H9 (cell line): ENCODE results near the gene NADSYN1. TPM values are rescaled to one million over a fixed set of nuclear protein-coding genes. Genes with fewer than 3 reads are reported as not detected.

Source experiments
- DNase-seq: peaks from one replicate; pipeline ENCODE4 v3.0.0-alpha.2; 2017
- H2AFZ ChIP-seq: one replicate; pipeline ENCODE4 v1.6.1; 2013; ENCODE audit warnings: mild to moderate bottlenecking, low read length, control low read depth, moderate library complexity
- H2AK5ac ChIP-seq: 2 replicates; pipeline ENCODE4 v1.6.1; 2013; ENCODE audit warnings: low read length, control low read depth, mixed read lengths; ENCODE audit not compliant: insufficient read length
- H2BK120ac ChIP-seq: one replicate; pipeline ENCODE4 v1.6.1; 2013; ENCODE audit warnings: low read depth, mild to moderate bottlenecking, low read length, control low read depth, inconsistent platforms; ENCODE audit not compliant: poor library complexity, severe bottlenecking
- H2BK12ac ChIP-seq: 2 replicates; pipeline ENCODE4 v1.6.1; 2013; ENCODE audit warnings: low read length, control low read depth, mixed read lengths, low read depth; ENCODE audit not compliant: insufficient read length
- H2BK15ac ChIP-seq: 2 replicates; pipeline ENCODE4 v1.6.1; 2013; ENCODE audit warnings: low read depth, low read length, control low read depth
- H2BK20ac ChIP-seq: one replicate; pipeline ENCODE4 v1.6.1; 2013; ENCODE audit warnings: low read depth, mild to moderate bottlenecking, low read length, control low read depth, inconsistent platforms; ENCODE audit not compliant: poor library complexity, severe bottlenecking
- H2BK5ac ChIP-seq: 2 replicates; pipeline ENCODE4 v1.6.1; 2013; ENCODE audit warnings: low read length, control low read depth, mixed read lengths; ENCODE audit not compliant: insufficient read length
- H3K14ac ChIP-seq: 2 replicates; pipeline ENCODE4 v1.6.1; 2013; ENCODE audit warnings: low read length, control low read depth; ENCODE audit not compliant: insufficient read depth
- H3K18ac ChIP-seq: 2 replicates; pipeline ENCODE4 v1.6.1; 2013; ENCODE audit warnings: low read depth, mild to moderate bottlenecking, mixed read lengths, low read length, control low read depth; ENCODE audit not compliant: insufficient read length
- H3K23ac ChIP-seq: 2 replicates; pipeline ENCODE4 v1.6.1; 2013; ENCODE audit warnings: low read length, control low read depth, mixed read lengths, low read depth; ENCODE audit not compliant: insufficient read length
- H3K23me2 ChIP-seq: 2 replicates; pipeline ENCODE4 v1.6.1; 2013; ENCODE audit warnings: low read depth, mild to moderate bottlenecking, mixed read lengths, low read length, control low read depth; ENCODE audit not compliant: insufficient read length, poor library complexity, severe bottlenecking
- H3K27ac ChIP-seq: 2 replicates; pipeline ENCODE4 v1.5.1; 2013; ENCODE audit warnings: low read length, control low read depth, mixed read lengths, low read depth; ENCODE audit not compliant: insufficient read length
- H3K27me3 ChIP-seq: 2 replicates; pipeline ENCODE4 v1.6.1; 2013; ENCODE audit warnings: low read length, control low read depth, inconsistent platforms; ENCODE audit not compliant: insufficient read depth
- H3K4ac ChIP-seq: 2 replicates; pipeline ENCODE4 v1.6.1; 2013; ENCODE audit warnings: low read depth, mild to moderate bottlenecking, control low read depth, inconsistent platforms, low read length, moderate library complexity
- H3K4me1 ChIP-seq: 2 replicates; pipeline ENCODE4 v1.6.1; 2013; ENCODE audit warnings: low read length, control low read depth, inconsistent platforms; ENCODE audit not compliant: insufficient read depth
- H3K4me2 ChIP-seq: 2 replicates; pipeline ENCODE4 v1.6.1; 2013; ENCODE audit warnings: low read length, control low read depth, mixed read lengths; ENCODE audit not compliant: insufficient read length, insufficient read depth
- H3K56ac ChIP-seq: 2 replicates; pipeline ENCODE4 v1.6.1; 2013; ENCODE audit warnings: low read depth, mild to moderate bottlenecking, mixed read lengths, low read length, control low read depth; ENCODE audit not compliant: insufficient read length
- H3K79me1 ChIP-seq: 2 replicates; pipeline ENCODE4 v1.6.1; 2013; ENCODE audit warnings: low read depth, mild to moderate bottlenecking, moderate library complexity, low read length, control low read depth, inconsistent platforms; ENCODE audit not compliant: insufficient read depth, poor library complexity, severe bottlenecking
- H3K79me2 ChIP-seq: 2 replicates; pipeline ENCODE4 v1.6.1; 2013; ENCODE audit warnings: low read length, control low read depth, inconsistent platforms; ENCODE audit not compliant: insufficient read depth
- H3K9ac ChIP-seq: 2 replicates; pipeline ENCODE4 v1.6.1; 2013; ENCODE audit warnings: low read length, control low read depth, mixed read lengths; ENCODE audit not compliant: insufficient read length; ENCODE audit errors: extremely low read depth
- H3K9me3 ChIP-seq: one replicate; pipeline ENCODE4 v1.6.1; 2013; ENCODE audit warnings: low read depth, low read length, inconsistent platforms; ENCODE audit not compliant: control insufficient read depth
- H3T11ph ChIP-seq: one replicate; pipeline ENCODE4 v1.6.1; 2013; ENCODE audit warnings: mild to moderate bottlenecking, low read length, control low read depth, inconsistent platforms
- H4K20me1 ChIP-seq: one replicate; pipeline ENCODE4 v1.6.1; 2013; ENCODE audit not compliant: control insufficient read depth, insufficient read length, insufficient read depth
- H4K5ac ChIP-seq: 2 replicates; pipeline ENCODE4 v1.6.1; 2013; ENCODE audit warnings: low read depth, mild to moderate bottlenecking, mixed read lengths, low read length, control low read depth; ENCODE audit not compliant: insufficient read length
- H4K8ac ChIP-seq: replicated peaks from 2 replicates; pipeline ENCODE4 v1.6.1; 2013; ENCODE audit warnings: low read length, control low read depth, mixed read lengths, low read depth; ENCODE audit not compliant: insufficient read length
- H4K91ac ChIP-seq: 2 replicates; pipeline ENCODE4 v1.6.1; 2013; ENCODE audit warnings: low read depth, mild to moderate bottlenecking, moderate library complexity, mixed read lengths, low read length, control low read depth; ENCODE audit not compliant: insufficient read length
- H3K27ac Mint-ChIP-seq, 3 experiments: 2 replicates in 2 of 3; 3 replicates in 1 of 3; pipeline ENCODE4 v1.8.0; 2020 to 2021; ENCODE audit warnings: mixed read lengths in 3 of 3, mild to moderate bottlenecking in 1 of 3, moderate library complexity in 1 of 3
- H3K27me3 Mint-ChIP-seq: 2 replicates; pipeline ENCODE4 v1.8.0; 2021; ENCODE audit warnings: low read depth, mild to moderate bottlenecking, moderate library complexity, mixed read lengths
- H3K36me3 Mint-ChIP-seq, 3 experiments: 2 replicates in 2 of 3; 3 replicates in 1 of 3; pipeline ENCODE4 v1.8.0; 2020 to 2021; ENCODE audit warnings: low read depth in 3 of 3, mixed read lengths in 3 of 3; ENCODE audit not compliant: insufficient read depth in 1 of 3
- H3K4me1 Mint-ChIP-seq, 2 experiments: 2 replicates each; pipeline ENCODE4 v1.8.0; 2020; ENCODE audit warnings: mixed read lengths in 2 of 2
- H3K4me3 Mint-ChIP-seq, 2 experiments: 2 replicates in 1 of 2; 3 replicates in 1 of 2; pipeline ENCODE4 v1.8.0; 2020 to 2021; ENCODE audit warnings: mild to moderate bottlenecking in 2 of 2, mixed read lengths in 2 of 2, moderate library complexity in 1 of 2
- H3K9me3 Mint-ChIP-seq, 2 experiments: 2 replicates in 1 of 2; 3 replicates in 1 of 2; pipeline ENCODE4 v1.8.0; 2020; ENCODE audit warnings: mild to moderate bottlenecking in 2 of 2, mixed read lengths in 2 of 2, moderate library complexity in 1 of 2
- CTCF ChIP-seq: fragments of 200-600 bp; sonication (generic); conservative IDR thresholded peaks from 3 replicates; pipeline ENCODE4 v1.8.0; 2021; ENCODE audit warnings: antibody characterized with exemption, mild to moderate bottlenecking
- WGBS: extraction: QIAGEN DNeasy Blood & Tissue Kit; methylation state at CpG from one replicate; pipeline ENCODE4 v1.1.7; 2013; ENCODE audit warnings: missing lambda C conversion rate, low lambda C conversion rate, mixed read lengths; ENCODE audit not compliant: insufficient read length; ENCODE audit errors: extremely low coverage; 5-methylcytosine and 5-hydroxymethylcytosine counted together
- total RNA-seq: library from RNA; stranded (reverse); gene quantifications from 2 replicates; pipeline ENCODE4 v1.2.1, GENCODE V29; 2021

The NADSYN1 gene
- total RNA-seq, 1 experiment from 2014 or later, result 44.2 TPM

GRCh38 chr11:71438650-71439049, 14.4 kb upstream of the NADSYN1 start:
- no peaks in the 10 kb centered on the region for H3K79me1 ChIP-seq
- no peak overlapping the region for H2BK12ac ChIP-seq
- H3K4me3 Mint-ChIP-seq, result no peak overlapping the region
- H3K18ac ChIP-seq, result no peak overlapping the region
- H3K4me2 ChIP-seq, result no peak overlapping the region
- no peak overlapping the region for H2BK15ac ChIP-seq
- no peaks in the 10 kb centered on the region for H3K23me2 ChIP-seq
- H2BK5ac ChIP-seq, result no peak overlapping the region
- no peaks in the 10 kb centered on the region for H3K27me3 ChIP-seq
- H3K79me2 ChIP-seq, result no peaks in the 10 kb centered on the region
- H4K91ac ChIP-seq, result no peak overlapping the region
- no peak overlapping the region for H3K23ac ChIP-seq
- no peak overlapping the region for H3T11ph ChIP-seq
- no peak overlapping the region for H2BK20ac ChIP-seq
- no peak for TF ChIP-seq CTCF
- H3K9me3 Mint-ChIP-seq, result no peaks in the 10 kb centered on the region
- no peaks in the 10 kb centered on the region for H3K9me3 ChIP-seq
- H2AK5ac ChIP-seq, result no peak overlapping the region
- WGBS, result no CpG with 5 or more reads among the region's 19 CpGs
- no peak overlapping the region for H3K27ac Mint-ChIP-seq
- no peak overlapping the region for H4K8ac ChIP-seq
- no peak overlapping the region for H3K9ac ChIP-seq
- H3K4me1 Mint-ChIP-seq, result no peaks in the 10 kb centered on the region
- H3K4me1 ChIP-seq, result no peaks in the 10 kb centered on the region
- no peak overlapping the region for H3K4ac ChIP-seq
- no peaks in the 10 kb centered on the region for H4K20me1 ChIP-seq
- no peak overlapping the region for H4K5ac ChIP-seq
- no peak overlapping the region for H3K56ac ChIP-seq
- H3K27me3 Mint-ChIP-seq, result no peaks in the 10 kb centered on the region
- DNase-seq, result no peak
- H3K14ac ChIP-seq, result no peak overlapping the region
- H2AFZ ChIP-seq, result no peak overlapping the region
- H3K27ac ChIP-seq, result no peak overlapping the region
- H2BK120ac ChIP-seq, result no peak overlapping the region
- H3K36me3 Mint-ChIP-seq, result peaks cover 47 to 93% (median 80%) of the 10 kb centered on the region in 3 experiments
